HEK293T (cell line): ENCODE data around the gene RASD1.
A peak's percentile ranks its signal among the peaks of the same experiment; 100 is the strongest.
"Not testable (repeated sequence)": the region's sequence is repeated elsewhere in the genome, so short reads cannot be mapped to it uniquely, and the experiment has no call there.

ENCODE experiments used
- CTCF ChIA-PET: fragments of 350-600 bp; formaldehyde crosslinking; extraction: SDS; loops from one replicate; lab custom pipeline; 2021; ENCODE audit warnings: antibody characterized with exemption, inconsistent platforms; lab: Yijun Ruan, JAX
- POLR2A ChIA-PET: fragments of 350-600 bp; formaldehyde crosslinking; extraction: SDS; loops from one replicate; lab custom pipeline; 2020; ENCODE audit warnings: antibody characterized with exemption, inconsistent platforms; lab: Yijun Ruan, JAX
- DNase-seq: peaks from one replicate; pipeline ENCODE4 v3.0.0; 2012; ENCODE audit warnings: mixed read lengths; ENCODE audit errors: extremely low spot score
- ARNT ChIP-seq: fragments of 450-650 bp; IDR thresholded peaks from 2 replicates; pipeline ENCODE4 v1.6.1; 2017; ENCODE audit warnings: mild to moderate bottlenecking
- BHLHE40 ChIP-seq: fragments of 450-650 bp; IDR thresholded peaks from 2 replicates; pipeline ENCODE4 v1.6.1; 2016; ENCODE audit warnings: mild to moderate bottlenecking, moderate library complexity, borderline replicate concordance
- CTBP1 ChIP-seq: fragments of 450-650 bp; IDR thresholded peaks from 2 replicates; pipeline ENCODE4 v1.6.1; 2016; ENCODE audit warnings: borderline replicate concordance
- ELF4 ChIP-seq: fragments of 450-650 bp; IDR thresholded peaks from 2 replicates; pipeline ENCODE4 v1.6.1; 2017; ENCODE audit warnings: antibody characterized with exemption
- FOXA1 ChIP-seq: fragments of 450-650 bp; IDR thresholded peaks from 2 replicates; pipeline ENCODE4 v1.6.1; 2016; ENCODE audit warnings: mild to moderate bottlenecking
- FOXK2 ChIP-seq: fragments of 450-650 bp; IDR thresholded peaks from 2 replicates; pipeline ENCODE4 v1.6.1; 2016; ENCODE audit warnings: mild to moderate bottlenecking
- FOXM1 ChIP-seq: fragments of 450-650 bp; IDR thresholded peaks from 2 replicates; pipeline ENCODE4 v1.6.1; 2017; ENCODE audit warnings: mild to moderate bottlenecking, borderline replicate concordance
- HDGF ChIP-seq: fragments of 450-650 bp; IDR thresholded peaks from 2 replicates; pipeline ENCODE4 v1.6.1; 2017; ENCODE audit warnings: antibody characterized with exemption, borderline replicate concordance
- L3MBTL2 ChIP-seq: fragments of 450-650 bp; conservative IDR thresholded peaks from 2 replicates; pipeline ENCODE4 v1.6.1; 2016; ENCODE audit warnings: mild to moderate bottlenecking
- LEF1 ChIP-seq: fragments of 450-650 bp; IDR thresholded peaks from 2 replicates; pipeline ENCODE4 v1.6.1; 2017; ENCODE audit warnings: mild to moderate bottlenecking, borderline replicate concordance
- NFRKB ChIP-seq: fragments of 450-650 bp; IDR thresholded peaks from 2 replicates; pipeline ENCODE4 v1.6.1; 2016; ENCODE audit warnings: mild to moderate bottlenecking, moderate library complexity
- PKNOX1 ChIP-seq: fragments of 450-650 bp; IDR thresholded peaks from 2 replicates; pipeline ENCODE4 v1.6.1; 2016
- SP1 ChIP-seq: fragments of 450-650 bp; IDR thresholded peaks from 2 replicates; pipeline ENCODE4 v1.6.1; 2017
- SUZ12 ChIP-seq: fragments of 450-650 bp; IDR thresholded peaks from 2 replicates; pipeline ENCODE4 v1.6.1; 2016; ENCODE audit warnings: mild to moderate bottlenecking
- TARDBP ChIP-seq: fragments of 450-650 bp; IDR thresholded peaks from 2 replicates; pipeline ENCODE4 v1.6.1; 2016
- ZNF384 ChIP-seq: fragments of 450-650 bp; IDR thresholded peaks from 2 replicates; pipeline ENCODE4 v1.6.1; 2016

RASD1 gene

DNA sequence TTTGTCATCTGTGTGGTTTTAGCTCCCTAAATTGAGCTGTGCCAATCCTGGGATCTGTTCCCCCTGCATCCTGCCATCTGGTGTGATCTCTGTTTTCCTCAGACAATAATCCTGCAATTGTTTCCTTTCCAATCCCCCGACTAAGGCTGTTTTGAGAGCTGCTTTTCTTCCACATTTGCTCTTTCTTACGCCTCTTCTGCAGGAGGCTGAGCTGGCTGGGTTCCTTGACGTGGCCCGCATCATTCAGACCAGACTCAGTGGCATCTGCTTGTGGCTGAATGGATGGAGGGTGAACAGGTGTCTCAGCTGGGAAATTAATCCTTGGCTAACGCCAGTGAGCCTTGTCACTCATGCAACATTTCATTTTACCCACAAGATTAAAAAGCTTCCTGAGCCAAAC is 29.2 kb downstream of the RASD1 start:
- DNase-seq, result no peak
- CTCF ChIA-PET, result interaction anchor here (1.4 kb wide), 1 partner anchor 325 kb away, joined by 3 read pairs; no protein-coding TSS in a partner anchor
- POLR2A ChIA-PET, result no interaction called here
- TF ChIP-seq ELF4 (no peak), FOXA1 (no peak), FOXK2 (no peak), FOXM1 (no peak), LEF1 (no peak), SUZ12 (no peak), NFRKB (no peak), BHLHE40 (no peak), SP1 (no peak), TARDBP (no peak)

DNA sequence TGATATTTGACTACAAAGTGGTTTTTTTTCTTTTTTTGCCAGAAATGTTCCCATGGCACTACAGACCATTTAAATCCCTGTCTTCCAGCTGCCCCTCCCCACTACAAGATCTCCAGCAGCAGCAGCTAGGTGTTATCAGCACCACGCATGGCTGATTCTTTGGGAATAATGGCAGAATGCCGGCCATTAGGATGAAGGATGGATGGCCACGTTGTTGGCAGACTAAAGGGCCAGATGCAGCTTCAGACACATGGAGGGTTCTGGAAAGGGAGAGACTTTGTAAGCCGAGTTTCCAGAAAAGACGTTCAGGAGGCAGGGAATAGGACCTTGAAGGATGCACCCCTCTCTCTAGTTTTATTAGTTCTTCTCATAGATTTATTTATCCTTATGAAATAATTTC is 29.7 kb downstream of the RASD1 start:
- DNase-seq, result no peak
- TF ChIP-seq SP1 (no peak), FOXK2 (no peak), NFRKB (no peak), HDGF (no peak), ARNT (no peak), FOXA1 (no peak), FOXM1 (no peak), PKNOX1 (no peak), CTBP1 (no peak), BHLHE40 (no peak), ZNF384 (no peak), SUZ12 (no peak), TARDBP (no peak), LEF1 (no peak), ELF4 (no peak), L3MBTL2 (no peak)
- POLR2A ChIA-PET, result no interaction called here
- CTCF ChIA-PET, result no interaction called here

- CTCF ChIA-PET, result interaction anchor here (0.6 kb wide), 1 partner anchor 123 kb away, joined by 4 read pairs; no protein-coding TSS in a partner anchor
- DNase-seq, POLR2A ChIA-PET: not testable (repeated sequence)
Observed at GRCh38 chr17:17465878-17466277, 30.3 kb downstream of the RASD1 start.

DNA sequence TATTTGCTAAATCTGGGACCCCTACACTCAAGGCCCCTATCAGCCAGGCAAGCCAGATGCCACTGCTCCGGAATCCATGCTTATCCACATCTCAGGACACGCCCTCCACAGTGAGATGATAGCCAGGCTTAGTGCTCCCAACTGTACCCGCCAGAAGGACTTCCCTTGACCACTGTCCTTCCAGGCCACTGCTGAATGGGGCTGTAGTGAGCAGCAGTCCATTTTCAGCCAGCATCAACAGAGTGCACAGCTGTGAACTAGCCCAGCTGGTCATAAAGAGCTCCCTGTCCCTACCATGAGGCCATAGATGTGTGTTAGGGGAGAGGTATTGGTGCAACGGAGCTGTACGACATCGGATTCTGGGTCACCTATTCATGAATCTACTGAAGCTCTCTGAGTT is 32.4 kb downstream of the RASD1 start:
- ChIA-PET POLR2A (no interaction called here), CTCF (no interaction called here)
- no peak for TF ChIP-seq ELF4
- no peak for TF ChIP-seq ARNT
- no peak for TF ChIP-seq NFRKB
- TF ChIP-seq ZNF384, result no peak
- no peak for TF ChIP-seq BHLHE40
- TF ChIP-seq HDGF, result no peak
- no peak for TF ChIP-seq FOXA1
- TF ChIP-seq PKNOX1, result no peak
- no peak for TF ChIP-seq LEF1
- TF ChIP-seq TARDBP, result no peak
- TF ChIP-seq FOXM1, result no peak
- TF ChIP-seq FOXK2, result no peak
- no peak for TF ChIP-seq L3MBTL2
- no peak for TF ChIP-seq CTBP1
- no peak for TF ChIP-seq SP1
- TF ChIP-seq SUZ12, result no peak
- no peak for DNase-seq

DNA sequence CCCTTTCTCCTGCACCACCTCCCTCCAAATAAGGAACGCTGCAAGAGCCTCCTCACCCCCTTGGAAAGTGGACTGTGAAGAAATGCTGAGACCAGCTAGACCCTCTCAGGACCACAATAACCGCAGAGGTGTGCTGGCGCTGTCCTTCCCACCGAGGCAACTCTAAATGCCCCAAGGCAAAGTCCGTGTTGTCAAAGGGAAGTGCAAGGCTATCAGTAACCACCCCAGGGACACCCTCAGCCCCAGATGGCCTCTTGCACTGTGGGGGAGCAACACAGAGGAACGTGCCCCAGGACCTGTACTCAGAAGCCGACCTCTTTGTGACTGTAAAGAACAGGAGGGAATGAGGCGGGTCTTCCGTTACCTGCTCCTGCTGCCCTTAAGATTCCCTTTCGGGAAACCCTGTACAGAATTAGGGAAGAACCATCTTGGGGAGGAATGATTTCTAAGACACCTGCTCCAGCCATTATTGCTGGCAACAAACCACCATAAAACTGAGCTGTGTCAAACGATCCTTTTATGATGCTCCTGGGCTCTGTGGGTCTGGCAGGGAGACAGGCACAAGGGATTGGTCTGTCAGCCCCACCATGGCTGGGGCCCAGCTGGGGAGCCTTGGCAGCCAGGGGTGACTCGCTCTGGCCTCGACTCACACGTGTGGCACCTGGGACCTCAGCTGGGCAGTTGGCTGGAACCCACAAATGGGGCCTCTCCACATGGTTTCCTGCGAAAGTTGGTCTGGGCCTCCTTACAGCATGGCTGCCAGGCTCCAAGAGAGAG is 34.0 kb downstream of the RASD1 start:
- ChIA-PET POLR2A (interaction anchor here (0.8 kb wide), 1 partner anchor 10 kb away, joined by 3 read pairs; no protein-coding TSS in a partner anchor), CTCF (interaction anchor here (1.3 kb wide), 1 partner anchor 107 kb away, joined by 3 read pairs; no protein-coding TSS in a partner anchor)
- TF ChIP-seq FOXM1 (no peak), ZNF384 (no peak), NFRKB (no peak), HDGF (no peak), LEF1 (no peak), SUZ12 (no peak), BHLHE40 (no peak), ELF4 (no peak)
- DNase-seq, result no peak

GRCh38 chr17:17460038-17460437 is 36.2 kb downstream of the RASD1 start:
- no peak for TF ChIP-seq FOXK2
- TF ChIP-seq HDGF, result no peak
- peak; percentile 36; the same call in 1 of the 2 replicates for TF ChIP-seq TARDBP
- no peak for TF ChIP-seq FOXM1
- TF ChIP-seq SP1, result no peak
- no peak for TF ChIP-seq ARNT
- TF ChIP-seq FOXA1, result no peak
- DNase-seq, result no peak
- POLR2A ChIA-PET, result no interaction called here
- CTCF ChIA-PET, result no interaction called here

- CTCF ChIA-PET, result no interaction called here
Observed at GRCh38 chr17:17457680-17458079, 38.5 kb downstream of the RASD1 start.

More at GRCh38 chr17:17457680-17458079, 38.5 kb downstream of the RASD1 start:
- no peak for TF ChIP-seq FOXM1
- TF ChIP-seq PKNOX1, result no peak
- no peak for TF ChIP-seq SP1
- TF ChIP-seq ELF4, result no peak
- TF ChIP-seq TARDBP, result no peak
- TF ChIP-seq ZNF384, result no peak
- TF ChIP-seq FOXK2, result no peak
- TF ChIP-seq LEF1, result no peak
- no peak for TF ChIP-seq L3MBTL2
- no peak for TF ChIP-seq SUZ12
- no peak for TF ChIP-seq BHLHE40
- TF ChIP-seq ARNT, result no peak
- TF ChIP-seq HDGF, result no peak
- no peak for TF ChIP-seq CTBP1
- TF ChIP-seq NFRKB, result no peak
- TF ChIP-seq FOXA1, result no peak
- POLR2A ChIA-PET, result no interaction called here
- DNase-seq, result no peak
